Mesenchymal stem cell (in vitro differentiated cells and primary cell): ENCODE data around the gene IFT20.

ENCODE experiments used
- DNase-seq: peaks from one replicate; pipeline ENCODE4 v3.0.0-alpha.2; 2013
- H2AFZ ChIP-seq: one replicate; pipeline ENCODE4 v1.6.1; 2013; ENCODE audit warnings: low read depth, mild to moderate bottlenecking, control low read depth, inconsistent platforms, low read length, moderate library complexity
- H2AK5ac ChIP-seq: 2 replicates; pipeline ENCODE4 v1.6.1; 2013; ENCODE audit warnings: low read length, moderate library complexity, mild to moderate bottlenecking, inconsistent platforms; ENCODE audit not compliant: severe bottlenecking
- H2BK120ac ChIP-seq: one replicate; pipeline ENCODE4 v1.6.1; 2013; ENCODE audit warnings: low read depth, mild to moderate bottlenecking, inconsistent platforms, low read length, moderate library complexity
- H2BK12ac ChIP-seq, 2 experiments: one replicate each; pipeline ENCODE4 v1.6.1; 2013; ENCODE audit warnings: inconsistent platforms in 2 of 2, low read length in 2 of 2, mild to moderate bottlenecking in 2 of 2, moderate library complexity in 2 of 2, control low read depth in 1 of 2
- H2BK15ac ChIP-seq: one replicate; pipeline ENCODE4 v1.6.1; 2013; ENCODE audit warnings: mild to moderate bottlenecking, low read depth, inconsistent platforms; ENCODE audit not compliant: poor library complexity, severe bottlenecking
- H2BK5ac ChIP-seq: 2 replicates; pipeline ENCODE4 v1.6.1; 2013; ENCODE audit warnings: low read depth, mild to moderate bottlenecking, low read length, control low read depth, inconsistent platforms; ENCODE audit not compliant: poor library complexity, severe bottlenecking
- H3K14ac ChIP-seq, 2 experiments: one replicate each; pipeline ENCODE4 v1.6.1; 2013; ENCODE audit warnings: inconsistent platforms in 2 of 2, low read length in 2 of 2, control low read depth in 1 of 2, mild to moderate bottlenecking in 1 of 2, moderate library complexity in 1 of 2
- H3K18ac ChIP-seq, 2 experiments: one replicate each; pipeline ENCODE4 v1.6.1; 2013; ENCODE audit warnings: inconsistent platforms in 2 of 2, low read length in 2 of 2, control low read depth in 1 of 2, low read depth in 1 of 2, mild to moderate bottlenecking in 1 of 2
- H3K23ac ChIP-seq, 2 experiments: one replicate each; pipeline ENCODE4 v1.6.1; 2013; ENCODE audit warnings: inconsistent platforms in 2 of 2, low read length in 2 of 2, mild to moderate bottlenecking in 2 of 2, moderate library complexity in 2 of 2, control low read depth in 1 of 2
- H3K27ac ChIP-seq: 2 replicates; pipeline ENCODE4 v1.5.1; 2013; ENCODE audit warnings: mild to moderate bottlenecking, moderate library complexity, low read length, control low read depth, inconsistent platforms; ENCODE audit not compliant: poor library complexity, severe bottlenecking
- H3K27me3 ChIP-seq, 2 experiments: 2 replicates each; pipeline versions ENCODE4 v1.6.1 to v1.7.0; 2013; ENCODE audit warnings: low read length in 2 of 2, mild to moderate bottlenecking in 2 of 2, moderate library complexity in 2 of 2, control low read depth in 1 of 2, inconsistent platforms in 1 of 2; ENCODE audit not compliant: control insufficient read depth in 1 of 2, insufficient read depth in 1 of 2
- H3K36me3 ChIP-seq, 2 experiments: 2 replicates each; pipeline versions ENCODE4 v1.6.1 to v1.7.0; 2013; ENCODE audit warnings: low read length in 2 of 2, control low read depth in 1 of 2, inconsistent platforms in 1 of 2, low read depth in 1 of 2, mild to moderate bottlenecking in 1 of 2; ENCODE audit not compliant: insufficient read depth in 2 of 2, control insufficient read depth in 1 of 2
- H3K4ac ChIP-seq, 2 experiments: one replicate each; pipeline ENCODE4 v1.6.1; 2013; ENCODE audit warnings: inconsistent platforms in 2 of 2, low read length in 2 of 2, mild to moderate bottlenecking in 2 of 2, moderate library complexity in 2 of 2, control low read depth in 1 of 2, low read depth in 1 of 2
- H3K4me1 ChIP-seq: 2 replicates; pipeline ENCODE4 v1.6.1; 2013; ENCODE audit warnings: low read depth, low read length, control low read depth; ENCODE audit not compliant: control insufficient read depth, insufficient read depth
- H3K4me2 ChIP-seq: 2 replicates; pipeline ENCODE4 v1.6.1; 2013; ENCODE audit warnings: low read length, mild to moderate bottlenecking, inconsistent platforms; ENCODE audit not compliant: poor library complexity, severe bottlenecking
- H3K4me3 ChIP-seq, 2 experiments: 2 replicates each; pipeline versions ENCODE4 v1.5.1 to v1.7.0; 2013; ENCODE audit warnings: low read length in 2 of 2, mild to moderate bottlenecking in 2 of 2, control low read depth in 1 of 2, low read depth in 1 of 2; ENCODE audit not compliant: insufficient read depth in 1 of 2
- H3K79me1 ChIP-seq: replicated peaks from 2 replicates; pipeline ENCODE4 v1.6.1; 2013; ENCODE audit warnings: mild to moderate bottlenecking, control low read depth, low read length, inconsistent platforms; ENCODE audit not compliant: poor library complexity, severe bottlenecking
- H3K9ac ChIP-seq: 2 replicates; pipeline ENCODE4 v1.7.0; 2013; ENCODE audit warnings: mild to moderate bottlenecking, low read length, moderate library complexity
- H3K9me3 ChIP-seq: 2 replicates; pipeline ENCODE4 v1.7.0; 2013; ENCODE audit warnings: mild to moderate bottlenecking, low read length; ENCODE audit not compliant: control insufficient read depth
- H4K8ac ChIP-seq: one replicate; pipeline ENCODE4 v1.6.1; 2013; ENCODE audit warnings: inconsistent platforms, mild to moderate bottlenecking, low read length, moderate library complexity
- H4K91ac ChIP-seq: one replicate; pipeline ENCODE4 v1.6.1; 2013; ENCODE audit warnings: mild to moderate bottlenecking, low read length, inconsistent platforms
- WGBS: methylation state at CpG from one replicate; pipeline ENCODE4 v1.1.7; 2013; ENCODE audit warnings: mixed read lengths; 5-methylcytosine and 5-hydroxymethylcytosine counted together

Gene IFT20

GRCh38 chr17:28290703-28291102 is 44.6 kb downstream of the IFT20 start:
- no peak overlapping the region for H2AFZ ChIP-seq
- no peak overlapping the region for H4K8ac ChIP-seq
- H3K9me3 ChIP-seq: no peaks in the 10 kb centered on the region
- no peak for DNase-seq
- H3K23ac ChIP-seq: no peak overlapping the region
- H2BK5ac ChIP-seq: no peak overlapping the region
- H2BK15ac ChIP-seq: no peak overlapping the region
- no peak overlapping the region for H3K14ac ChIP-seq
- 94% methylated on average over 1 of the region's 2 CpGs for WGBS
- no peak overlapping the region for H3K18ac ChIP-seq
- H3K4me2 ChIP-seq: no peak overlapping the region
- H3K79me1 ChIP-seq: no peaks in the 10 kb centered on the region
- H3K27ac ChIP-seq: peak overlapping the region; percentile 3
- H3K4me3 ChIP-seq: no peak overlapping the region
- no peak overlapping the region for H2BK12ac ChIP-seq
- no peaks in the 10 kb centered on the region for H3K27me3 ChIP-seq
- peaks cover 1% of the 10 kb centered on the region for H3K4me1 ChIP-seq
- no peak overlapping the region for H2BK120ac ChIP-seq
- no peak overlapping the region for H3K4ac ChIP-seq
- H3K9ac ChIP-seq: no peak overlapping the region
- H3K36me3 ChIP-seq: no peaks in the 10 kb centered on the region
- H2AK5ac ChIP-seq: no peak overlapping the region
- H4K91ac ChIP-seq: no peak overlapping the region

GRCh38 chr17:28285965-28286364 is 49.3 kb downstream of the IFT20 start:
- WGBS: 50% methylated on average over 2 of the region's 2 CpGs

GRCh38 chr17:28282596-28282995 is 52.7 kb downstream of the IFT20 start:
- no peak overlapping the region for H3K18ac ChIP-seq
- H3K4me1 ChIP-seq: peaks cover 9% of the 10 kb centered on the region
- no peak overlapping the region for H3K23ac ChIP-seq
- no peak overlapping the region for H2BK120ac ChIP-seq
- H2AK5ac ChIP-seq: no peak overlapping the region
- no peak overlapping the region for H2AFZ ChIP-seq
- H3K4me3 ChIP-seq: no peak overlapping the region
- no peak overlapping the region for H3K4me2 ChIP-seq
- H2BK15ac ChIP-seq: no peak overlapping the region
- H3K9me3 ChIP-seq: no peaks in the 10 kb centered on the region
- no peaks in the 10 kb centered on the region for H3K27me3 ChIP-seq
- DNase-seq: peak; percentile 84
- no peaks in the 10 kb centered on the region for H3K36me3 ChIP-seq
- H3K27ac ChIP-seq: peak overlapping the region; percentile 92
- H4K91ac ChIP-seq: no peak overlapping the region
- WGBS: 17% methylated on average over 4 of the region's 7 CpGs
- no peak overlapping the region for H2BK12ac ChIP-seq
- peak overlapping the region; percentile 69 for H4K8ac ChIP-seq
- H2BK5ac ChIP-seq: no peak overlapping the region
- no peak overlapping the region for H3K14ac ChIP-seq
- H3K79me1 ChIP-seq: no peaks in the 10 kb centered on the region
- H3K9ac ChIP-seq: peak overlapping the region; percentile 65
- no peak overlapping the region for H3K4ac ChIP-seq

More at GRCh38 chr17:28285965-28286364, 49.3 kb downstream of the IFT20 start:
- Histone ChIP-seq H3K9ac (no peak overlapping the region), H3K9me3 (no peaks in the 10 kb centered on the region), H2BK15ac (no peak overlapping the region), H2BK12ac (no peak overlapping the region), H3K4me2 (no peak overlapping the region), H3K4me1 (peaks cover 4% of the 10 kb centered on the region), H3K27me3 (no peaks in the 10 kb centered on the region), H4K91ac (peak overlapping the region; percentile 75), H3K36me3 (no peaks in the 10 kb centered on the region), H3K4me3 (no peak overlapping the region), H2AFZ (no peak overlapping the region), H2BK120ac (no peak overlapping the region), H3K79me1 (no peaks in the 10 kb centered on the region), H2BK5ac (no peak overlapping the region), H2AK5ac (no peak overlapping the region), H3K4ac (no peak overlapping the region), H4K8ac (no peak overlapping the region), H3K14ac (no peak overlapping the region), H3K18ac (no peak overlapping the region), H3K27ac (no peak overlapping the region), H3K23ac (no peak overlapping the region)
- DNase-seq: no peak

GRCh38 chr17:28280826-28281225 is 54.4 kb downstream of the IFT20 start:
- no peaks in the 10 kb centered on the region for H3K27me3 ChIP-seq
- peak overlapping the region; percentile 54 to 79 for H3K18ac ChIP-seq
- no peak overlapping the region for H4K91ac ChIP-seq
- no peaks in the 10 kb centered on the region for H3K9me3 ChIP-seq
- DNase-seq: no peak
- no peak overlapping the region for H3K27ac ChIP-seq
- no peak overlapping the region for H2BK5ac ChIP-seq
- H3K36me3 ChIP-seq: no peaks in the 10 kb centered on the region
- no peak overlapping the region for H3K4ac ChIP-seq
- no peak overlapping the region for H2BK15ac ChIP-seq
- H3K23ac ChIP-seq: no peak overlapping the region
- WGBS: 94% methylated on average over 2 of the region's 3 CpGs
- no peak overlapping the region for H3K4me3 ChIP-seq
- no peak overlapping the region for H2AFZ ChIP-seq
- peak overlapping the region in 1 of 2 experiments; percentile 86 for H2BK12ac ChIP-seq
- no peak overlapping the region for H3K14ac ChIP-seq
- H3K79me1 ChIP-seq: no peaks in the 10 kb centered on the region
- no peak overlapping the region for H2BK120ac ChIP-seq
- H3K4me1 ChIP-seq: peaks cover 9% of the 10 kb centered on the region
- H3K9ac ChIP-seq: no peak overlapping the region
- H3K4me2 ChIP-seq: no peak overlapping the region
- H4K8ac ChIP-seq: no peak overlapping the region
- peak overlapping the region; percentile 68 for H2AK5ac ChIP-seq
